KMS-11 (cell line): Measurements from ENCODE around the gene PCGF6.

ENCODE experiments used
- H2AFZ ChIP-seq: fragments of 200-600 bp; sonication (generic); 2 replicates; pipeline ENCODE4 v1.6.1; 2016; ENCODE audit warnings: antibody characterized with exemption, mixed run types, low read depth
- H3K27ac ChIP-seq: fragments of 200-600 bp; sonication (generic); 2 replicates; pipeline ENCODE4 v1.6.1; 2016; ENCODE audit warnings: mild to moderate bottlenecking, mixed run types
- H3K27me3 ChIP-seq: fragments of 200-600 bp; sonication (generic); 2 replicates; pipeline ENCODE4 v1.6.1; 2017; ENCODE audit warnings: mild to moderate bottlenecking, low read depth, mixed run types, moderate library complexity; ENCODE audit not compliant: insufficient read depth
- H3K36me3 ChIP-seq: fragments of 200-600 bp; sonication (generic); 2 replicates; pipeline ENCODE4 v1.6.1; 2017; ENCODE audit warnings: mild to moderate bottlenecking, mixed run types; ENCODE audit not compliant: insufficient read depth
- H3K4me1 ChIP-seq: fragments of 200-600 bp; sonication (generic); 2 replicates; pipeline ENCODE4 v1.6.1; 2016; ENCODE audit warnings: mild to moderate bottlenecking, low read depth, mixed run types; ENCODE audit not compliant: poor library complexity, severe bottlenecking
- H3K4me2 ChIP-seq: fragments of 200-600 bp; sonication (generic); 2 replicates; pipeline ENCODE4 v1.7.0; 2016; ENCODE audit warnings: mild to moderate bottlenecking, mixed run types
- H3K4me3 ChIP-seq: fragments of 200-600 bp; sonication (generic); IDR thresholded peaks from 2 replicates; pipeline ENCODE4 v1.6.1; 2017; ENCODE audit warnings: low read depth, low read length, mixed read lengths; ENCODE audit not compliant: insufficient read depth
- H3K79me2 ChIP-seq: fragments of 200-600 bp; sonication (generic); 2 replicates; pipeline ENCODE4 v1.6.1; 2016; ENCODE audit warnings: low read depth, mixed run types; ENCODE audit not compliant: insufficient read depth
- H3K9ac ChIP-seq: fragments of 200-600 bp; sonication (generic); 2 replicates; pipeline ENCODE4 v1.6.1; 2016; ENCODE audit warnings: mild to moderate bottlenecking, mixed run types
- H4K20me1 ChIP-seq: fragments of 200-600 bp; sonication (generic); 2 replicates; pipeline ENCODE4 v1.6.1; 2016; ENCODE audit warnings: mild to moderate bottlenecking, mixed run types; ENCODE audit not compliant: insufficient read depth
- TF ChIP-seq, protein P1 (sequence below): fragments of 200-600 bp; sonication (generic); conservative IDR thresholded peaks from 2 replicates; pipeline ENCODE4 v1.6.1; 2017; ENCODE audit warnings: low read depth, mild to moderate bottlenecking, antibody characterized with exemption, low read length, moderate library complexity, mixed read lengths

PCGF6 gene

DNA sequence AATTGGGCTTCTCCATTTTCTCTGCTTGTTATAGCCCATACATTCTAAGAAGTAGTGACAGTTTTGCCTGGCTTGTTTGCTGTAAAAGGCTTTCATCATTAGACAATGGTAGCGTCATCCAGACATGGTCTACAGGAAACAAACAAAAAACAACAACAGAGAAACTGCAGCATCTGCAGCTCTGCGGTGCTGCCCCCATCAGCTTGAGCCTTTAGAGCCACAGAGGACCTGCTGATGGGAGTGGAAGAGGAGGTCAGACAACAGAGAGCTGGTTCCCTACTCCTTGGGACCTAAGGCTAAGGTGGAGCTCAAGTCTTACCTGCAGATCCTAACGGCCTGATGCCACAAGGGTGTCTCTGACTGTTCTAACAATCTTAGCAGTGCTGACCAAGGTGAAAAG is 70.9 kb downstream of the PCGF6 start:
- Histone ChIP-seq H3K4me3 (no peak overlapping the region), H3K27me3 (no peaks in the 10 kb centered on the region), H3K79me2 (no peaks in the 10 kb centered on the region), H3K4me2 (no peak overlapping the region), H3K27ac (no peak overlapping the region), H3K9ac (no peak overlapping the region), H3K4me1 (no peaks in the 10 kb centered on the region), H2AFZ (no peak overlapping the region), H3K36me3 (no peaks in the 10 kb centered on the region), H4K20me1 (no peaks in the 10 kb centered on the region)
- TF ChIP-seq, protein P1, sequence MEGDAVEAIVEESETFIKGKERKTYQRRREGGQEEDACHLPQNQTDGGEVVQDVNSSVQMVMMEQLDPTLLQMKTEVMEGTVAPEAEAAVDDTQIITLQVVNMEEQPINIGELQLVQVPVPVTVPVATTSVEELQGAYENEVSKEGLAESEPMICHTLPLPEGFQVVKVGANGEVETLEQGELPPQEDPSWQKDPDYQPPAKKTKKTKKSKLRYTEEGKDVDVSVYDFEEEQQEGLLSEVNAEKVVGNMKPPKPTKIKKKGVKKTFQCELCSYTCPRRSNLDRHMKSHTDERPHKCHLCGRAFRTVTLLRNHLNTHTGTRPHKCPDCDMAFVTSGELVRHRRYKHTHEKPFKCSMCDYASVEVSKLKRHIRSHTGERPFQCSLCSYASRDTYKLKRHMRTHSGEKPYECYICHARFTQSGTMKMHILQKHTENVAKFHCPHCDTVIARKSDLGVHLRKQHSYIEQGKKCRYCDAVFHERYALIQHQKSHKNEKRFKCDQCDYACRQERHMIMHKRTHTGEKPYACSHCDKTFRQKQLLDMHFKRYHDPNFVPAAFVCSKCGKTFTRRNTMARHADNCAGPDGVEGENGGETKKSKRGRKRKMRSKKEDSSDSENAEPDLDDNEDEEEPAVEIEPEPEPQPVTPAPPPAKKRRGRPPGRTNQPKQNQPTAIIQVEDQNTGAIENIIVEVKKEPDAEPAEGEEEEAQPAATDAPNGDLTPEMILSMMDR = no peak

DNA sequence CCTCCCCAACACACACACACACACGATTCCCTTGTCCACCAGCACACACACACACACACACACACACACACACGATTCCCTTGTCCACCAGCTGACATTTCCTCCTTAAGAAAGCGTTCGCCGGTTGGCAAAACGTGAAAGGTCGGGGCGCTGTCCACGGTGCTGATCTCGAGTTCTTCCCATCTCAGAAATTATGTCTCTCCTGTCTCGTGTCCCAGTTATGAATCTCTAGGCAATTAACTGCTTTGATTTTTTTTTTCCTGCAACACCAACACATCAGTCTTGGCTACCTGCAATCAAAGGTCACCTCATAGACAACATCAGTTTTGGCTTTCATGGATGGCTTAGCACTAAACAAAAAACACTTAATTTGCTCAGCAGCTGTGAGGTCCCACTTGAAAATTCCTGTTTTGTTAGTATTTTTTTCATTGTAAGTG is 72.1 kb downstream of the PCGF6 start:
- Histone ChIP-seq H3K79me2 (no peaks in the 10 kb centered on the region), H3K4me1 (no peaks in the 10 kb centered on the region), H3K4me2 (no peak overlapping the region), H4K20me1 (no peaks in the 10 kb centered on the region), H3K27me3 (no peaks in the 10 kb centered on the region), H3K4me3 (no peak overlapping the region), H2AFZ (no peak overlapping the region), H3K9ac (no peak overlapping the region), H3K36me3 (no peaks in the 10 kb centered on the region), H3K27ac (no peak overlapping the region)
- TF ChIP-seq, protein P1 = no peak

DNA sequence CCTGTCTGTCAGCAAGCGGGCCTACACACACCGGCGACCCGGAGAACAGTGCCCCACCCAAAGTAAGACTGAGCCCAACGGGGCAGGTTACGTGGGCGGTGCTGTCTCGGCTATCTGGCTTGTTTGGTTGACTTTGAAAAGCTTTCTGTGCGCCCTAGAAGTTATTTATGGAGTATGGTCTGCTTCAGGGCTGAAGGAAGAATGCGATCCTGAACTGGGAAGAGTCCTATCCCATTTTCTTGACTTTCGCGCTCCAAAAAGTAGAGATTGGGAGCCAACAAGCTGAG is 72.5 kb downstream of the PCGF6 start:
- no peak overlapping the region for H3K4me2 ChIP-seq
- no peaks in the 10 kb centered on the region for H3K36me3 ChIP-seq
- TF ChIP-seq, protein P1 = no peak
- no peaks in the 10 kb centered on the region for H3K79me2 ChIP-seq
- H4K20me1 ChIP-seq = no peaks in the 10 kb centered on the region
- no peak overlapping the region for H3K27ac ChIP-seq
- H3K4me1 ChIP-seq = no peaks in the 10 kb centered on the region
- H3K4me3 ChIP-seq = no peak overlapping the region
- H3K27me3 ChIP-seq = no peaks in the 10 kb centered on the region
- H2AFZ ChIP-seq = no peak overlapping the region
- no peak overlapping the region for H3K9ac ChIP-seq

DNA sequence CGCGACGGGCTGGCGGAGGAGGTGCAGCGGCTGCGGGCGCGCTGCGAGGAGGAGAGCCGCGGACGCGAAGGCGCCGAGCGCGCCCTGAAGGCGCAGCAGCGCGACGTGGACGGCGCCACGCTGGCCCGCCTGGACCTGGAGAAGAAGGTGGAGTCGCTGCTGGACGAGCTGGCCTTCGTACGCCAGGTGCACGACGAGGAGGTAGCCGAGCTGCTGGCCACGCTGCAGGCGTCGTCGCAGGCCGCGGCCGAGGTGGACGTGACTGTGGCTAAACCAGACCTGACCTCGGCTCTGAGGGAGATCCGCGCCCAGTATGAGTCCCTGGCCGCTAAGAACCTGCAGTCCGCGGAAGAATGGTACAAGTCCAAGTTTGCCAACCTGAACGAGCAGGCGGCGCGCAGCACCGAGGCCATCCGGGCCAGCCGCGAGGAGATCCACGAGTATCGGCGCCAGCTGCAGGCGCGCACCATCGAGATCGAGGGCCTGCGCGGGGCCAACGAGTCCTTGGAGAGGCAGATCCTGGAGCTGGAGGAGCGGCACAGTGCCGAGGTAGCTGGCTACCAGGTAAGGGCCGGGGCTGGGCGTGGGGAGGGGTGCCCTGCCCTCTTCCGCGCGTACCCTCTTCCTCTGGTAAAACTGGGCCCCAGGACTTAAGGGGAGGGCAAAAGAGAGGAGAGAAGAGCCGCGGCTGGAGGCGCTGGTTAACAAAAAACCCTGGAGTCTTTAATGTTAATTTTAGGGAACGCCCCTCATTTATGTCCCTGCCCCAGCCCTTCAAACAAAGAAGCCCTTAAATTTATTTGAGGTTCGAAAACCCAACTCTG is 73.0 kb downstream of the PCGF6 start:
- H3K9ac ChIP-seq = no peak overlapping the region
- H4K20me1 ChIP-seq = no peaks in the 10 kb centered on the region

More for the DNA sequence above, 73.0 kb downstream of the PCGF6 start:
- Histone ChIP-seq H3K27me3 (no peaks in the 10 kb centered on the region), H3K4me1 (no peaks in the 10 kb centered on the region), H2AFZ (no peak overlapping the region), H3K27ac (no peak overlapping the region), H3K4me3 (no peak overlapping the region), H3K4me2 (no peak overlapping the region), H3K79me2 (no peaks in the 10 kb centered on the region), H3K36me3 (no peaks in the 10 kb centered on the region)
- TF ChIP-seq, protein P1 = no peak
